ENCODE measurements around the gene KLHL2. TPM values are rescaled to one million over a fixed set of nuclear protein-coding genes. Genes with fewer than 3 reads are reported as not detected.

KLHL2 gene
- total RNA-seq (2014; rRNA removed; shearing (Covaris generic)) (21.9 and 27.9 TPM in 2 replicates), total RNA-seq (2022) (33.8 and 39.6 TPM in 2 replicates), Bru-seq, nascent RNA (percentile 90 among the genes with signal in this experiment), BruChase-seq, experiment 1, labeled RNA remaining after a 6-hour chase (percentile 81 among the genes with signal in this experiment), BruChase-seq, experiment 2, labeled RNA remaining after a 2-hour chase (percentile 78 among the genes with signal in this experiment)
- long read RNA-seq, transcript KLHL2-201 (15 exons, 3,134 nt): major isoform, 27 of 60 reads
- long read RNA-seq, partial matches to known transcripts: 5 of 60 reads
- long read RNA-seq, other reads (novel, unspliced or antisense): 28 of 60 reads

DNA sequence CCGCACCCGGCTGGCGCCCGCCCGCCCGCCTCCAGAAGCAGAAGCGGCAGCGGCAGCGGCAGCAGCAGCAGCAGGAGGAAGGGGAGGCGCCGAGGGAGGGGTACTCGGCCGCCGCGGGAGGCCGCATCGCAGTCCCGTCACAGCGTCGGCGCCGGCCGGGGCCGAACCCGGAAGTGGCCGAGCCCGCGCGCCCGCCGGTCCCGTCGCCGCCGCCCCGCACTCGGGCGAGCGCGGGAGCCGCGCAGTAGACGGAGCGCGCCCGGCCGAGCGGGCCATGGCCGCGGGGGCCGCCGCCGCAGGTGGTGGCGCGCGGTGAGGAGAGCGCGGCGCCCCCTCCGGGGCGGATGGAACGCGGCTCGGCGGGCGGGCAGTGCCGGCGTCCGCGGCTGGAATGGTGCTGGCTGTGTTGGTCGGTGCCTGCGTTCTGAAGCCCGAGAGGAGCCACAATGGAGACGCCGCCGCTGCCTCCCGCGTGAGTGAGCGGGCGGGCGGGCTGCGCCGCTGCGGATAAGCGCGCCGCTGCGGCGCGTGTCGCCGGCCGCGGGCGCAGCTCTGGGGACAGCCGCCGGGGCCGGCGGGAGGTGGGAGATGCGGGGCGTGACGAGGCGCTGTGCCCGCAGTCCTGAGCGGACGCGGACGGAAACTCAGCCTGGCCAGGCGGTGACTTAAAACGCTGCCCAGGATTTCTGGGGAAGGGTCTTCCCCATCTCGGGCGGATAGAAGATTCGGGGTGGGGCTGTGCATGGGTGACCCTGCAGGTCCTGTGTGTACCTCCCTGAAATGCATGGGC, at the start of gene KLHL2:
TSS of gene KLHL2 (plus strand) at position 131 of the 790 bp plus-strand sequence. CDS start at position 447, 316 bp downstream.
- Histone ChIP-seq H3K79me2 (ENCODE audit: insufficient read depth, low read depth, low read length) (peaks cover 35% of the 10 kb centered on the region; the same call in 1 of the 2 replicates), H3K9me3 (ENCODE audit: low read length) (no peaks in the 10 kb centered on the region), H3K9me2 (ENCODE audit: insufficient read depth, low read length) (no peaks in the 10 kb centered on the region), H3K36me3 (ENCODE audit: insufficient read depth, low read length) (no peaks in the 10 kb centered on the region), H4K20me1 (ENCODE audit: insufficient read depth, low read length) (peaks cover 11% of the 10 kb centered on the region; the same call in 1 of the 2 replicates), H3K27ac (ENCODE audit: low read depth, low read length, poor library complexity, severe bottlenecking) (peak within 1 kb of the TSS; percentile 23), H3K4me1 (ENCODE audit: insufficient read depth, low read length, poor library complexity, severe bottlenecking) (peaks cover 41% of the 10 kb centered on the region), H3K4me3 (ENCODE audit: low read depth, low read length, poor library complexity, severe bottlenecking) (peak within 1 kb of the TSS; percentile 100), H3K4me2 (ENCODE audit: low read length) (peak within 1 kb of the TSS; percentile 90), H2AFZ (ENCODE audit: low read length) (peak within 1 kb of the TSS; percentile 90)
- no TSS peak for BruUV-seq (replicated peaks)
- no peak for TF ChIP-seq EZH2phosphoT487 (IDR thresholded peaks at IDR 0.05; ENCODE audit: borderline replicate concordance, low read depth, low read length)
- TF ChIP-seq, protein P1, sequence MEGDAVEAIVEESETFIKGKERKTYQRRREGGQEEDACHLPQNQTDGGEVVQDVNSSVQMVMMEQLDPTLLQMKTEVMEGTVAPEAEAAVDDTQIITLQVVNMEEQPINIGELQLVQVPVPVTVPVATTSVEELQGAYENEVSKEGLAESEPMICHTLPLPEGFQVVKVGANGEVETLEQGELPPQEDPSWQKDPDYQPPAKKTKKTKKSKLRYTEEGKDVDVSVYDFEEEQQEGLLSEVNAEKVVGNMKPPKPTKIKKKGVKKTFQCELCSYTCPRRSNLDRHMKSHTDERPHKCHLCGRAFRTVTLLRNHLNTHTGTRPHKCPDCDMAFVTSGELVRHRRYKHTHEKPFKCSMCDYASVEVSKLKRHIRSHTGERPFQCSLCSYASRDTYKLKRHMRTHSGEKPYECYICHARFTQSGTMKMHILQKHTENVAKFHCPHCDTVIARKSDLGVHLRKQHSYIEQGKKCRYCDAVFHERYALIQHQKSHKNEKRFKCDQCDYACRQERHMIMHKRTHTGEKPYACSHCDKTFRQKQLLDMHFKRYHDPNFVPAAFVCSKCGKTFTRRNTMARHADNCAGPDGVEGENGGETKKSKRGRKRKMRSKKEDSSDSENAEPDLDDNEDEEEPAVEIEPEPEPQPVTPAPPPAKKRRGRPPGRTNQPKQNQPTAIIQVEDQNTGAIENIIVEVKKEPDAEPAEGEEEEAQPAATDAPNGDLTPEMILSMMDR (conservative IDR thresholded peaks at IDR 0.05; ENCODE audit: low read length): 0 out of 2 replicates have a peak, but pooled peaks have one; percentile 19
- intact Hi-C loops (cut with micrococcal nuclease; ENCODE audit: unreplicated experiment): loop anchor here (1.0 to 10.0 kb wide), 3 partner anchors 50 to 253 kb away; partner anchors contain the start of gene MSMO1
- ChIA-PET POLR2A (interaction anchor here (1.9 kb wide), 1 partner anchor 56 kb away, joined by 5 read pairs; no protein-coding TSS in a partner anchor), CTCF (ENCODE audit: unreplicated experiment) (no interaction called here)
- DNase-seq (ENCODE audit: low spot score): peak; percentile 86

- Histone ChIP-seq H3K4me2 (ENCODE audit: low read length) (no peak overlapping the region), H2AFZ (ENCODE audit: low read length) (no peak overlapping the region), H3K79me2 (ENCODE audit: insufficient read depth, low read depth, low read length) (no peaks in the 10 kb centered on the region), H3K36me3 (ENCODE audit: insufficient read depth, low read length) (no peaks in the 10 kb centered on the region), H4K20me1 (ENCODE audit: insufficient read depth, low read length) (no peaks in the 10 kb centered on the region), H3K9me3 (ENCODE audit: low read length) (no peaks in the 10 kb centered on the region), H3K4me1 (ENCODE audit: insufficient read depth, low read length, poor library complexity, severe bottlenecking) (no peaks in the 10 kb centered on the region), H3K27ac (ENCODE audit: low read depth, low read length, poor library complexity, severe bottlenecking) (no peak overlapping the region), H3K4me3 (ENCODE audit: low read depth, low read length, poor library complexity, severe bottlenecking) (no peak overlapping the region), H3K9me2 (ENCODE audit: insufficient read depth, low read length) (no peaks in the 10 kb centered on the region)
- ChIA-PET POLR2A (interaction anchor here (0.6 kb wide), 1 partner anchor 1471 kb away, joined by 3 read pairs; no protein-coding TSS in a partner anchor), CTCF (ENCODE audit: unreplicated experiment) (no interaction called here)
- no TSS peak for BruUV-seq (replicated peaks)
- TF ChIP-seq, protein P1 (conservative IDR thresholded peaks at IDR 0.05; ENCODE audit: low read length): no peak
- TF ChIP-seq EZH2phosphoT487 (IDR thresholded peaks at IDR 0.05; ENCODE audit: borderline replicate concordance, low read depth, low read length): no peak
- DNase-seq (ENCODE audit: low spot score): no peak
- intact Hi-C loops (cut with micrococcal nuclease; ENCODE audit: unreplicated experiment): no loop called here
Observed at GRCh38 chr4:165158762-165159161, 48.6 kb upstream of the KLHL2 start.

All from OCI-LY7 (cell line).